Measurements from ENCODE around the gene TANC2. TPM values are rescaled to one million over a fixed set of nuclear protein-coding genes. Genes with fewer than 3 reads are reported as not detected.

Gene TANC2
- total RNA-seq, 1 experiment from 2014 or later: 24.2 TPM

GRCh38 chr17:62955841-62956352 is 10.1 kb upstream of the TANC2 start:
- Histone ChIP-seq H3F3A (ENCODE audit: low read length, unreplicated experiment) (no peaks in the 10 kb centered on the region), H3K9ac (ENCODE audit: low read length) (no peak overlapping the region), H3K4me3 (ENCODE audit: low read length) (no peak overlapping the region), H3K79me2 (ENCODE audit: low read length) (no peaks in the 10 kb centered on the region), H4K20me1 (ENCODE audit: low read length) (no peaks in the 10 kb centered on the region), H3K4me2 (ENCODE audit: low read length) (peak overlapping the region; percentile 23), H3K9me2 (replicated peaks; ENCODE audit: low read length) (no peaks in the 10 kb centered on the region), H3K4me1 (ENCODE audit: insufficient read depth, low read length) (peaks cover 25% of the 10 kb centered on the region), H3K27me3 (ENCODE audit: low read length) (no peaks in the 10 kb centered on the region), H3K27ac (ENCODE audit: low read length) (peak overlapping the region; percentile 27), H3K36me3 (ENCODE audit: low read depth, low read length) (no peaks in the 10 kb centered on the region), H3K9me3 (ENCODE audit: low read length) (no peaks in the 10 kb centered on the region), H2AFZ (ENCODE audit: low read length) (no peak overlapping the region)
- intact Hi-C loops (cut with micrococcal nuclease): loop anchor here (2.0 kb wide), 1 partner anchor 63 kb away; no protein-coding TSS in a partner anchor
- BruUV-seq (replicated peaks): no TSS peak
- CTCF ChIA-PET: interaction anchor here (0.6 to 1.0 kb wide), 2 partner anchors 11 to 21 kb away, joined by 4 to 5 read pairs; no protein-coding TSS in a partner anchor
- POLR2A ChIA-PET (ENCODE audit: unreplicated experiment): no interaction called here
- DNase-seq (peak; percentile 75), ATAC-seq (peak; percentile 90)
- TF ChIP-seq EZH2phosphoT487 (IDR thresholded peaks at IDR 0.05; ENCODE audit: borderline replicate concordance, low read length) (no peak), EZH2 (IDR thresholded peaks at IDR 0.05; ENCODE audit: low read length, unreplicated experiment) (no peak), CTCF (conservative IDR thresholded peaks at IDR 0.05; ENCODE audit: low read depth, low read length) (no peak)

DNA sequence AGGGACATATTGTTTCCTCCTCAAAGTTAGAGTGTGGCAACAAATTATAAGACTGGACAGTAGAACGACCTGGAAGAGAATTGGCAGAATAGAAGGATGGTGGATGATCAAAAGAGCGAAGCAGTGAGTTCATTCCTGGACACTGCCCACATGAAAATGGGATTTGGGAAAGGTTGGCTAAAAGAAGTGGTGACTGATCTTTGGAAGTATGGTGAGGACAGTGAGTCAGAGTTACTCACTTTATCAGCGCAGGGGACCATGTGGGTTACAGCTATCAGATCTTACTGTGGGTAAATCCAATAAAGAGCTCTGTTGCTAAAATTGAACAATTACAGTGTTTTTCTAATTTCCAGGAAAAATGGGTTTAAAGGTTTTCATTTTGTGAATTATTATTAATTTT is 2.7 kb upstream of the TANC2 start:
- Histone ChIP-seq H3K27ac (ENCODE audit: low read length) (peak overlapping the region; percentile 7), H3K4me2 (ENCODE audit: low read length) (peak overlapping the region; percentile 29), H3K4me1 (ENCODE audit: insufficient read depth, low read length) (peaks cover 30% of the 10 kb centered on the region), H3K79me2 (ENCODE audit: low read length) (peaks cover 18% of the 10 kb centered on the region), H3F3A (ENCODE audit: low read length, unreplicated experiment) (no peaks in the 10 kb centered on the region), H3K9me2 (replicated peaks; ENCODE audit: low read length) (no peaks in the 10 kb centered on the region), H3K4me3 (ENCODE audit: low read length) (no peak overlapping the region), H3K9me3 (ENCODE audit: low read length) (no peaks in the 10 kb centered on the region), H3K36me3 (ENCODE audit: low read depth, low read length) (no peaks in the 10 kb centered on the region), H4K20me1 (ENCODE audit: low read length) (no peaks in the 10 kb centered on the region), H2AFZ (ENCODE audit: low read length) (no peak overlapping the region), H3K27me3 (ENCODE audit: low read length) (no peaks in the 10 kb centered on the region), H3K9ac (ENCODE audit: low read length) (no peak overlapping the region)
- intact Hi-C loops (cut with micrococcal nuclease): loop anchor here (10.0 kb wide), 1 partner anchor 398 kb away; no protein-coding TSS in a partner anchor
- ChIA-PET CTCF (no interaction called here), POLR2A (ENCODE audit: unreplicated experiment) (interaction anchor here (0.5 to 0.6 kb wide), 2 partner anchors 184 to 312 kb away, joined by 3 read pairs; no protein-coding TSS in a partner anchor)
- no TSS peak for BruUV-seq (replicated peaks)
- no peak for TF ChIP-seq CTCF (conservative IDR thresholded peaks at IDR 0.05; ENCODE audit: low read depth, low read length)
- no peak for TF ChIP-seq EZH2phosphoT487 (IDR thresholded peaks at IDR 0.05; ENCODE audit: borderline replicate concordance, low read length)
- TF ChIP-seq EZH2 (IDR thresholded peaks at IDR 0.05; ENCODE audit: low read length, unreplicated experiment): no peak
- ATAC-seq (peak; percentile 57), DNase-seq (peak; percentile 94)

DNA sequence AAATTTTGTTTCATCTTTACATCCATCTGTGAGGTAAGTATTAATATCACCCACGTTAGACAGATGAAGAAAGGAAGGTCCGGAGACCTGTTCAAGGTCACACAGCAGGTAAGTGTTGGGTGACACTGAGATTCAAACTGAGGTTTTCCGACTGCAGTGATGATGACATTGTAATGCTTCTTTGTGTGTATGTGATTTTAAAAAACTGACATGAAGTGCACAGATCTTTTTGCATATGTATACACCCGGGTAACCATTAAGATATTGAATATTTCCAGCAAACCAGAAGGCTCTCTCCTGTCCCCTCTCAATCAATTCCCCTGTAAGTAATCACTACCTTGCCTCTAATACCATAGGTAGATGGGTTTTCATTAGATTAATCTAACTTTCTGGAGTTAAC is 1.5 kb upstream of the TANC2 start:
- ChIA-PET POLR2A (ENCODE audit: unreplicated experiment) (interaction anchor here (0.6 kb wide), 1 partner anchor 273 kb away, joined by 7 read pairs; no protein-coding TSS in a partner anchor), CTCF (no interaction called here)
- H4K20me1 ChIP-seq (ENCODE audit: low read length): peaks cover 8% of the 10 kb centered on the region; the same call in 1 of the 2 replicates
- no peak overlapping the region for H2AFZ ChIP-seq (ENCODE audit: low read length)
- H3K79me2 ChIP-seq (ENCODE audit: low read length): peaks cover 30% of the 10 kb centered on the region
- no peaks in the 10 kb centered on the region for H3K9me2 ChIP-seq (replicated peaks; ENCODE audit: low read length)
- DNase-seq: no peak
- no peak overlapping the region for H3K4me2 ChIP-seq (ENCODE audit: low read length)
- no TSS peak for BruUV-seq (replicated peaks)
- H3K9ac ChIP-seq (ENCODE audit: low read length): no peak overlapping the region
- H3F3A ChIP-seq (ENCODE audit: low read length, unreplicated experiment): no peaks in the 10 kb centered on the region
- no peaks in the 10 kb centered on the region for H3K36me3 ChIP-seq (ENCODE audit: low read depth, low read length)
- H3K9me3 ChIP-seq (ENCODE audit: low read length): no peaks in the 10 kb centered on the region
- no peaks in the 10 kb centered on the region for H3K27me3 ChIP-seq (ENCODE audit: low read length)
- ATAC-seq: no peak
- no peak for TF ChIP-seq EZH2 (IDR thresholded peaks at IDR 0.05; ENCODE audit: low read length, unreplicated experiment)
- TF ChIP-seq EZH2phosphoT487 (IDR thresholded peaks at IDR 0.05; ENCODE audit: borderline replicate concordance, low read length): no peak
- TF ChIP-seq CTCF (conservative IDR thresholded peaks at IDR 0.05; ENCODE audit: low read depth, low read length): no peak
- H3K4me1 ChIP-seq (ENCODE audit: insufficient read depth, low read length): peaks cover 40% of the 10 kb centered on the region
- no peak overlapping the region for H3K4me3 ChIP-seq (ENCODE audit: low read length)
- intact Hi-C loops (cut with micrococcal nuclease): loop anchor here (10.0 kb wide), 1 partner anchor 400 kb away; no protein-coding TSS in a partner anchor
- no peak overlapping the region for H3K27ac ChIP-seq (ENCODE audit: low read length)
